Sigmoid colon (tissue), 4 donors: ENCODE results near the gene LPP.

ENCODE experiments used
- POLR2AphosphoS5 ChIP-seq, 4 donors: sonication (generic); formaldehyde crosslinking; IDR thresholded peaks; one replicate each; pipeline ENCODE4 v1.6.1; 2017; ENCODE audit warnings: antibody characterized with exemption in 4 of 4
- TF ChIP-seq, protein P1 (sequence below), 4 experiments: fragments of 450-650 bp in 3 of 4; fragments of 200-600 bp in 1 of 4; IDR thresholded peaks; one replicate each; pipeline ENCODE4 v1.5.1; 2016 to 2019; ENCODE audit warnings: antibody characterized with exemption in 4 of 4, mild to moderate bottlenecking in 3 of 4, moderate library complexity in 2 of 4

DNA sequence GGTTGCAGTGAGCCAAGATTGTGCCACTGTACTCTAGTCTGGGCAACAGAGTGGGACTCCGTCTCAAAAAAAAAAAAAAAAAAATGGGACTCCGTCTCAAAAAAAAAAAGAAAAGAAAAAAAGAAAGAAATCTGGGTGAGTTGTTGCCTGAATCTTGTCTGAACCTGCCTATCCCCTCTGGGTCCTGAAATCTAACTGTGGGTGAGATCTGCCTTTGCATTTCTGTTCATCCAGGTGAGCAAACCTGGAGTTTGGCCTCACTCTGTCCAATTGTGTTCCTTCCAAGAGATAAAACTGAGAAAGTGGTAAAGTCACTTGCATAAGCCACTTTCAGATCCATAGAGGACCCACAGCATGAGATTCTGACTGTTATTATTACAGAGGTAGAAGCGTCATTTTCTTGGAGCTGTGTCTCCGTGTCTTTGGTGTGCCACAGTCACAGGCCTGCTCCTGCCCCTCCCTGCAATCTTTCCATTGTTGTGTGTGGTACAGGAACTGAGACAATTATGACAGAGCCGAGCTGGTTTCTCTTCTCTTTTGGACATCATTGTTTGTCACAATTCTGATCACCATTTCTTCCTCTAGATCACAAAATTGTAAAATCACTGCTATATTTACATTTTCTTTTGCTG lies 235.9 kb downstream of the LPP start:
- TF ChIP-seq, protein P1, sequence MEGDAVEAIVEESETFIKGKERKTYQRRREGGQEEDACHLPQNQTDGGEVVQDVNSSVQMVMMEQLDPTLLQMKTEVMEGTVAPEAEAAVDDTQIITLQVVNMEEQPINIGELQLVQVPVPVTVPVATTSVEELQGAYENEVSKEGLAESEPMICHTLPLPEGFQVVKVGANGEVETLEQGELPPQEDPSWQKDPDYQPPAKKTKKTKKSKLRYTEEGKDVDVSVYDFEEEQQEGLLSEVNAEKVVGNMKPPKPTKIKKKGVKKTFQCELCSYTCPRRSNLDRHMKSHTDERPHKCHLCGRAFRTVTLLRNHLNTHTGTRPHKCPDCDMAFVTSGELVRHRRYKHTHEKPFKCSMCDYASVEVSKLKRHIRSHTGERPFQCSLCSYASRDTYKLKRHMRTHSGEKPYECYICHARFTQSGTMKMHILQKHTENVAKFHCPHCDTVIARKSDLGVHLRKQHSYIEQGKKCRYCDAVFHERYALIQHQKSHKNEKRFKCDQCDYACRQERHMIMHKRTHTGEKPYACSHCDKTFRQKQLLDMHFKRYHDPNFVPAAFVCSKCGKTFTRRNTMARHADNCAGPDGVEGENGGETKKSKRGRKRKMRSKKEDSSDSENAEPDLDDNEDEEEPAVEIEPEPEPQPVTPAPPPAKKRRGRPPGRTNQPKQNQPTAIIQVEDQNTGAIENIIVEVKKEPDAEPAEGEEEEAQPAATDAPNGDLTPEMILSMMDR (IDR thresholded peaks at IDR 0.05) = no peak
- TF ChIP-seq POLR2AphosphoS5 (IDR thresholded peaks at IDR 0.05) = peak in 1 of 4 donors; percentile 16
